ENCODE data around the gene NOB1.

NOB1 gene

DNA sequence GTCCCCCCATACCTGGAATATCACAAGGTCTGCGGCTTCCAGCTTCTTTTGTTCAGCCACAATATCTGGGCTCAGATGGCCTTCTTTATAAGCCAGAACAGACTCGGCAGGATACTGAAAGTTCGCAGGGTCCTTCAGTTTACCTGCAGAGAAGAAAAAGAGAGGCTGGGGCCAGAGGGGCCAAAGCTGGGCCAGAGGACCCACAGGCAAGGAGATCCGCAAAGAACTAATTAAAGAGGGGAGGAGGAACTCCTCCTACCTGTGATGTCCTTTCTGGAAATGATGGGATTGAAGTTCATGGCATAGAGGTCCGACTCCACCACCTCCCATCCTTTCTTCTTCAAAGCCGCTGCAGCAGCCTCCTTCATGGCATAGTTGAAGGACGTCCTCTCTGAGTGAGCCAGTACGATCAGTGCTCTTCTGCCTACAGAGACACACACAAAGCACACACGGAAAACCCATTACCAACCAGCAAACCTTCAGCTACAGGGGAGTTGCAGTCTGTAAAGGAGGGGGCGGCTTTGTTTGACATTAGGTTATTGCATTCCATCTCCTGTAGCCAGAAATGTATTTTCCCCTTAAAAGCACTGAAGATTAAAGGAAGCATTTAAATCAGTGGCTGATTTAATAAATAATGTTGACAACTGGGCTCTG lies 36.5 kb downstream of the NOB1 start:
- no peak for DNase-seq

DNA sequence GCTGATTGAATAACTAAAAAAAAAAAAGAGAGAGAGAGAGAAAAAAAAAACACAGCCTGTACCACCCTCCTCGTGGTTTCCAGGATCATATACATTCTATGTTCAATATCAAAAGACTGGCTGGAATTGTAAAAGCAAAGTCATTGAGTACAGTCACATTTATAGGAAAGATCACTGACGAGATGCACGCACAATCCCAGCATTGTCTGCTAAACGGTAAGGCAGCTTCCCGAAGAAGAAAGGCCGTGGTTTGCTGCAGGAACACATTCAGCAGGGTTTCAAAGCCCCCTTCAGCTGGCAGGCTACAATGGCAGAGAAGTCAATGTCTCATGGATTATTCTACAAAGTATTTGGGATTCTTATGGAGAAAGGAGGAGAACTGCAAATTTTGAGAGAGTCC lies 37.7 kb downstream of the NOB1 start:
- no peak for DNase-seq

DNA sequence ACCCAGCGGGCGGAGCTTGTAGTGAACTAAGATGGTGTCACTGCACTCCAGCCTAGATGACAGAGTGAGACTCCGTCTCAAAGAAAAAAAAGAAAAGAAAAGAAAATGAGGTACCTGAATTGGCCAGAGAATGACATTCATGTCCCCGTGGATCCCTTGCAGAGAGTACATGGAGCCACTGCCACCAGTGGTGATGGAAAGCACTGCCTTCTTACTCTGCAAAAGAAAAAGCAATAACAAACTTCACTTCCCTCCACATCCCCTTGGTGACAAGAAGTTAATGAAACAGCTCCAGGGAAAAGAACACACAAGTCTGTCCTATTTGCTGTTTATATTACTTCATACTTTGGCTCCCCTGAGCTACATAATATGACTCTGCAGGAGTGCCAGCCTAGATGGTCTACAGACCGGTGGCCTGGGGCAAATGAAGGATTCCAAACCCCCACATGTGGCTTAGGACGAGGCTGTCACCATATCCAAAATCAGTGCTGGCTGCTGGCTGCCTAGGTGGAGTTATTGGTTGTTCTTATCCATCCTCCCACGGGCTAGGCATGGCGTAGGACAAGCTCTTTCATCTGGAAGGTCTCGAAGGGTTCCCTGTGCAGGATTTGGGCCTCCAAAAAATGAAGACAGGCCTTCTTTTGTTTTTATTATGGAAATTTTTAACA lies 41.7 kb downstream of the NOB1 start:
- DNase-seq: no peak

DNA sequence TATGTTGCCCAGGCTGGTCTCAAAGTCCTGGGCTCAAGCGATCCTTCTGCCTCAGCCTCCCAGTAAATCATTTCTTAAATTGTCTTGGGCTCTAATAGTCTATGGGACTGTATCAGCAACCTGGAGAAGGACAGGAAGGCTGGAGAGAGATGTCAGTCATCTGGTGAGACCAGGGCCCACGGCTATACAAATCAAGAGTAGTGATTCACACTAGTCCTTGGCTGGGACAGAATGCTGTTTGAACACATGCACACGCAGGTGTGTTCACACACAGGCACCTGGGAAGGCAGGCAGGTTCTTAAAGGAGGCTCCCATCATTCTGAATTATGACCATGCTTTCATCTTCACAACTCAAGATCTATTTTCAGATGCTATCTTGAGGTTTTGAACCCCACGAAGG lies 42.4 kb downstream of the NOB1 start:
- DNase-seq: no peak

DNA sequence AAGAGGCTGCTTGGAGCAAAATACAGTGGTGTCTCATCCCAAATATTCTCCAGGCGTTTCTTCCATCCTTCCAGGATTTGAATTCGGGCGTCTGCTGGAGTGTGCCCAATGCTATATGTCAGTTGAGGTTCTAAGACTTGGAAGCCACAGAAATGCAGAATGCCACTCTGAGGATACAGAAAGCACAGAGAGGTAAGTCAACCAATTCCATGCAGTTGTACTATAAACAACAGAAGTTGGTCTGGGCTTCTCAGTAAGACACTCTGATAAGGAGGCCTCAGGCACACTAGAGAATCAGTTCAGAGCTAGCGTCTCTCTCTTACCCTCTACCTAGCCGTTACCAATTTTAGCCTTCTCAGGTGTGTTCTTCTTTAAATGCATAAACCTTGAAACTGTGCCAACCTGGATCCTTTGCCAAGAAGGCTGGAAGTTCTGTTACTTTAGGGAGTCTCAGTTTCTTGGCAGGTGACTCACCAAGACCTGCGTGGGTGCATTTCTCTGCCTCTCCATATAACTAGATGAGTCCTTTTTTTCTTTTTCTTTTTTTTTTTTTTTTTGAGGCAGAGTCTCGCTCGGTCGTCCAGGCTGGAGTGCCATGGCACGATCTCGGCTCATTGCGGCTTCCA lies 43.5 kb downstream of the NOB1 start:
- no peak for DNase-seq

DNA sequence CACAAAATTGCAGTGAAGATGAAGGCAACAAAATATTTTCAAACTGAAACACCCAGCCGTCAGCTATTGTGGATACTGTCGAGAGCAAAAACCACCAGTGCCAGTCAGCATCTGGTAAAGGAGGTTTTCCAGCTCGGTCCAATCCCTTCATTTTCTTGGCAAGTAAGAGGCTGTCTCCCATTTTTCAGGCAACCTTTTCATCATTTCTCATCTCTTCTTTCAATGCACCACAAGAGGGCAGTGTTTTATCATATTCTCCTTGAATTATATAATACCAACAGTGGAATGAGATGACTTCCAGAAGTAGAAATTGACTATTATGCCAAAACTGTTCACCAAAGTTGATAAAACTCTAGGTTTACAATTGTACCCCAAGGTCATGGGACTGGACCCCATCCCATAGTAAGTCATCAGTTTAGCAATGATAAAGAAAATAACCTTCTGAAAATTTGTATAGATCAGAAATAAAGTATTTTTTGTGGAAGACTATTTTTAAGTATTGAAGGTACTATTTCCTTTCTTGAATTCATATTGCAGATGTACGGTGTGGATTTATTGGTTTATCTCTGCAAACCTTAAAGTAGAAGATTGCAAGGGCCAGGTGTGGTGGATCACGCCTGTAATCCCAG lies 45.2 kb downstream of the NOB1 start:
- DNase-seq: peak; percentile 22

DNA sequence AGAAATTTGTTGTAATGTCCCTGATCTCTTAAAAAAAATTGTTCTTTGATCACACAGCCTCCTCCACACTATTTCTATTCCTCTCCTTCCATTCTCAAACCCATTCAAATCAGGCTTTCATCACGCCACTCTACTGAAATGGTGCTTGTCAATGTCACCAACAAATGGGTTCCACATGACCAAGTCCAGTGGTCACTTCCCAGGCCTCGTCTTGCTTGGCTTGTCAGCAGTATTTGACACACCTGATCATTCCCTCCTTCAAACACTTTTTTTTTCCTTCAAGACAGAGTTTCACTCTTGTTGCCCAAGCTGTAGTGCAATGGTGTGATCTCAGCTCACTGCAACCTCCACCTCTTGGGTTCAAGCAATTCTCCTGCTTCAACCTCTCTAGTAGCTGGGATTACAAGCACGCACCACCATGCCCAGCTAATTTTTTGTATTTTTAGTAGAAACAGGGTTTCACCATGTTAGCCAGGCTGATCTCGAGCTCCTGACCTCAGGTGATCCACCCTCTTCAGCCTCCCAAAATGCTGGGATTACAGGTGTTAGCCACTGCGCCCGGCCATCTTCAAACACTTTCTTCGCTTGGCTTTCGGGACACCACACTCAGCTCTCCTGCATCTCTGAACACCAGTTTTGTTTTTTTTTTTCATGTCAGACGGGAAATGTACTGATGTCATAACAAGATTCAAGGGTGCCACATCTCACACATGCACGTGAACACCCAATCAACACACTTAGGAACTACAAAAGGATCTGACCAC lies 46.6 kb downstream of the NOB1 start:
- no peak for DNase-seq

DNA sequence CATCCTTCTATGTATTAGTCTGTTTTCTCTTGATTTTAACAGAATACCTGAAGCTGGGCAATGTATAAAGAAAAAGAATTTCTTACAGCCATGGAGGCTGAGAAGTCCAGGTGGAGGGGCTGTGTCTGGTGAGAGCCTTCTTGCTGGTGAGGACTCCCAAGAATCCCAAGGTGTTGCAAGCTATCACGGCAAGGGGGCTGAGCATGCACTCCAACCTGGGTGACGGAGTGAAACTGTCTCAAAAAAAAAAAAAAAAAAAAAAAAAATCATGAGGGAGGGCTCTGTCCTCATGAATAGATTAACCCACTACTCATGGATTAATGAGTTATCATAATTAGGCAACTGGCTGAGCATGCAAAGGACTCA lies 47.8 kb downstream of the NOB1 start:
- DNase-seq: no peak

DNA sequence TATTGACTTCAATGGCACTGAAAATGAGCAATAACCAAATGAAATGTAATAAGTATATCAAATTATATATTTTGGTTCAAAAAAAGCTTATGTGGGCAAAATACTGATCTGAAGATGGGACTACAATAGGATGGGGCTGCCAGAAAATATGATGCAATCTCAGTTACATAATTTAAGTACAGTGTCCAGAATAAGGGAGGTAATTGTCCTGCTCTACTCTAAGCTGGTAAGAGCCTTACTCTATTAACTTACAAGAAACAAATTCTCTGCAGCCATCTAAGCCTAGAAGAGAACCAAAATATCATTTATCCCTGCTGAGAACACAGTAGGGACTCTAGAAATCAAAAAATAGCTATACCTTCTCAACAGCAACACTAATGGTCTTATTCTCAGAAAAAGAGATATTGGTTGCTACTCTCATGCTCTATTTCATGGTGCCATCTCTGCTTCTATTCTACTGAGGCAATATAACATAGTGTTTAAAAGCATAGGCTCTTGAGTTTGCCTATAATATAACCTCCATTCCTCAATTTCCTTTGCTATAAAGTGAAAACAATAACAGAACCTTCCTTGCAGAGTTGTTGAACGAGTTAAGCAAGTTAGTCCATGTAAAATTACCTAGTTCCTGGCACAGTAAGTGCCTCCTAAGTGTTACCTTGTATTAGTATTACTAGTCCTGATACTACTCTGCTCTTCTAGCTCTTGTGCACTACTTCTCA lies 48.3 kb downstream of the NOB1 start:
- no peak for DNase-seq

DNA sequence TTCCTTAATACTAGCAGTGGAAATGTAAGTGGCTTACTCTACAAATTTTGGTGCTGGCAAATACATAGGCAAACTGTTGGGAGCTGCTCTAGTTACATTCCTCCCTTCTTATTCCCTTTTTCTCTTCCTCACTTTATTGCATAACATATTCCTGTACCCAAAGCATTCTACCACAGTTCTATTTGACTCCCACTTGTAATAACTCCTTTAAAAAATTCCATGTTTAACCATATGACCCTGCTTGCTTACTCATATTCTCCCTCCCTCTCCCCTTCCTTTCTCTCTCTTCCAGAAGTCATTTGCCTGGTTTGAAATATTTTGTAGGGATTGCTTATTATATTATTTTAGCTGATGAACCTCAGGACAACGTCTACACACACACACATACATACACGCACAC lies 51.1 kb downstream of the NOB1 start:
- DNase-seq: no peak

DNA sequence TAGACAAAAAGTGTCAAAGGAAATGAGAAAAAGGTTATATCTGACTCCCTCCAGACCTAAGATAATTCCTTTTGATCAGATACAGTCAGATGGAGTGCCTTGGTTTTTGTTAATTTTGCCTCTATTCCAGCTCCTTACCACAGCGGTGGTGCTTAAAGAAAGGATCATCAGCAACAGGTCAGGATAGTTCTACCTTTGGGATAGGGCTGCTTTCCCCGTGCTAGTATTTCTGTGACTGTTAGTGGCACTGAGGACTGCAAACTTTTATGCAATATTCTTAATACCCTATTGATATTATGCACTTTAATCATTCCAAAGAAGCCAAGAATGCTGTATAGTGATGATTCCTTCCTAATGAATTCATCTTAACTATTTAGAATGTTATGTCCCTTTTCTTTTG lies 52.9 kb downstream of the NOB1 start:
- no peak for DNase-seq

DNA sequence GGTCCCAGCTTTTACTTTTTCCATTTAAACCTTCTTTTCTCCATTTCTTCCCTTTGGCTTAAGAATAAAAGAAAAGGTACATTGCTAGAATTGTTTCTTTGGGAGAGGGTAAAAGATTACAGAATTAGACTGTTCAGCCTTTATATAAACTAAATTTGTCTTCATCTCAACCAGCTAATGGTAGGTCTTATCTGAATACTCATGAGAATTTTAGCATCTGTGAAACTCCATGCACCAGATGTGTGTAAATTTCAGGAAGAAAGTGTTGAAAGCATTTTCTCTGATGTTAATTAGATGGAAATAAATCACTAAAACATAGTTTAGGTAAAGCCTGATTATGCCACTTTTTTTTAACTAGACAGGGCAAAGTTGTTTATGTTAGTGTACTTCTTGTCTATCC lies 53.3 kb downstream of the NOB1 start:
- DNase-seq: no peak

DNA sequence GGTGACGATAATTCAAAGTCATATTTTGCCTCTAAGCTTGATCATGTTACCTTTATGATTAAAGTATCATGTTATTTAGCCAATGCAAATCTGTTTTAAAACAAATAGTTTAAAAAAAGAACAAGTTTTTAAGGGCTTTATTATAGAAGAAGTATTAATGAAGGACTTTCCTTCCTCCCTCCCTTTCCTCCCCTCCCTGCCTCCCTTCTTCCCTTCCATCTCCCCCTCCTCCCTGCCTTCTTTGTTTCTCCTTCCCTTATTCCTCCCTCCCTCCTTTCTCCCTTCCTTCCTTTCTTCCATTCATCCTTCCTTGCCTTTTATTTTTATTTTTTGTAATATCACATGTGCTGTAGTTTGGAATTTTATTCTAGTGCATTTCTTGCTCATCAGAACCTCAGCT lies 54.8 kb downstream of the NOB1 start:
- no peak for DNase-seq

DNA sequence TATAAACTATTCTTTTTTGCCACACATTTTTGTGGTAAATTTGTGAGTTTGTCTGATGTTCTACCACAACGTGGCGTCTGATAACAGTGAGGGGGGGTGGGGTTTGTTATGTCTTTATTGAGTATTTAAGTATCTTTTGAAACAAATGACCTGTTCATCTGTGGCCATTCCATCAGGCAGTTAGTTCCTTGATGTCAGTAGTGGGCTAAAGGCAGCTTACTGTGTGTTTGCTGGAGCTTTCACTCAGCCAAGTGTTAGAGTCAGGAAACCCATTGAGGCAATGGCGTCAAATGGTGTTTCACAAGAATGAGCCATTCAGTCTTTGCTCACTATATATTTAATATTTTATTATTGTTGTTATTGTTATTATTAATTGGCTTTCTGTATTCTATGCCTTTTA lies 56.3 kb downstream of the NOB1 start:
- DNase-seq: no peak

DNA sequence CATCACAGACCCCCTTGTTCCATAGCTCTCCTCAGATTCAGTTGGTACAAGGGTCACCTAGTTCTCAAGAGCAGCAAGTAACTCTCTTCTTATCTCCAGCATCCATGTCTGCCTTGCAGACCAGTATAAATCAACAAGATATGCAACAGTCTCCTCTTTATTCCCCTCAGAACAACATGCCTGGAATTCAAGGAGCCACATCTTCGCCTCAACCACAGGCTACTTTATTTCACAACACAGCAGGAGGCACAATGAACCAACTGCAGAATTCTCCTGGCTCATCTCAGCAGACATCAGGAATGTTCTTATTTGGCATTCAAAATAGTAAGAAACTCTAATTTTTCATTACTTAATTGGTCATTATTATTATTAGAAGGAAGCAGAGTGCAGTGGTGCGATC lies 60.8 kb downstream of the NOB1 start:
- no peak for DNase-seq

DNA sequence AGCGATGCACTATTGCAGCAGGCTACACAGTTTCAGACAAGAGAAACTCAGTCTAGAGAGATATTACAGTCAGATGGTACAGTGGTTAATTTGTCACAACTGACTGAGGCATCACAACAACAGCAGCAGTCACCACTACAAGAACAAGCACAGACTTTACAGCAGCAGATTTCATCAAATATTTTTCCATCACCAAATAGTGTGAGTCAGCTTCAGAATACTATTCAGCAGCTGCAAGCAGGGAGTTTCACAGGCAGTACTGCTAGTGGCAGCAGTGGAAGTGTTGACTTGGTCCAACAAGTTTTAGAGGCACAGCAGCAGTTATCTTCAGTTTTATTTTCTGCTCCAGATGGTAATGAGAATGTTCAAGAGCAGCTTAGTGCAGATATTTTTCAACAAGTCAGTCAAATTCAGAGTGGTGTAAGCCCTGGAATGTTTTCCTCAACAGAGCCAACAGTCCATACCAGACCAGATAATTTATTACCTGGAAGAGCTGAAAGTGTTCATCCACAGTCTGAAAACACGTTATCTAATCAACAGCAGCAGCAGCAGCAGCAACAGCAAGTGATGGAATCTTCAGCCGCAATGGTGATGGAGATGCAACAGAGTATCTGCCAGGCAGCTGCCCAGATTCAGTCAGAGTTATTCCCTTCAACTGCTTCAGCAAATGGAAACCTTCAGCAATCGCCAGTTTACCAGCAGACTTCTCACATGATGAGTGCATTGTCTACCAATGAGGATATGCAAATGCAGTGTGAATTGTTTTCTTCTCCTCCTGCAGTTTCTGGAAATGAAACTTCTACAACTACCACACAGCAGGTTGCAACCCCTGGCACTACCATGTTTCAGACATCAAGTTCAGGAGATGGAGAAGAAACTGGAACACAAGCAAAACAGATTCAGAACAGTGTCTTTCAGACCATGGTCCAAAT lies 62.5 kb downstream of the NOB1 start:
- DNase-seq: no peak
